ENCODE measurements around the gene POLRMT.
A peak's percentile ranks its signal among the peaks of the same experiment; 100 is the strongest.

POLRMT gene

DNA sequence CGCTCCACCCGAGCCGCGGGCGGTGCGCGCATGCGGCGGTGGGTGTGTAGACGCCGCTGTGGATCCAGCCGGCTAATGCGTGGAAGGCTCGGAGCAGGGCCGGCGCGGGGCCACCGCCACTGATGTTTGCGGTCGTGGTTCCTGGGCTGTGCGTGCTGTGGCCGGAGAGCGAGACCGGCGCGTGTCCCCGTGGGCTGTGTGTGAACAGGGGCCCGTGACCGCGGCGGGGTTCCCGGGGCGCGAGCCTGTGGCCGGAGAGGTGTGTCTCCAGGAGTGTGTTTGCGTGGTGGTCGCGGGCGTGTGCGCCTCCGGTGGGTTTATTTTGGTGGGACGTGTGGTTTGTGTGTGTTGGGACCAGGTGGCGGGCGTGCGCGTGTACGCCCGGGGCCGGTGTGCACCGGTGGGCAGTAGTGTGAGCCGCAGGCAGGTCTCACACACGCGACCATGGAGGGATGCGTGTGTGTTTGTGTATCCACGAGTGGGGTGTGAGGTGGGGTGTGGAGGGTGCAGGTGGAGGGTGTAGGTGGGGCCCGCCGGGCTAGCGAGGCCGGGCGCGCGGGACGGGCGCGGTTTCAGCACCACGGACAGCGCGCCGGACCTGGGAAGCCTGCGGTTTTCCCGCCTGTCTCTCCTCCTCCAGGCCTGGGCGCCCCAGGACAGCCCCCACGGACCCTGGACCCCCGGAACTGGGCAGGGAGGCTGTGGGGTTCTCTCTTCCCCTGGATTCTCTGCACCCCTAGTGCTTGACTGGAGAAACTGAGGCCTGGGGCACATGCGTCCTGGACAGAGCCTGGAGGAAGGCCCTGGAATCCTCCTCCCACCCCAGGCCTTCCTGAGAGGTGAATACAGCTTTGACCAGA lies 42.0 kb downstream of the POLRMT start:
- no peak overlapping the region for H3K4me3 ChIP-seq (ENCODE audit: low read depth, low read length)
- peaks cover 58% of the 10 kb centered on the region for H3K27me3 ChIP-seq (ENCODE audit: insufficient read depth, low read depth, severe bottlenecking)
- no peak overlapping the region for H3K27ac ChIP-seq
- H3K36me3 ChIP-seq: no peaks in the 10 kb centered on the region
- no peak for TF ChIP-seq CTCF (IDR thresholded peaks at IDR 0.05; ENCODE audit: low read depth, low read length)
- H3K9me3 ChIP-seq (ENCODE audit: severe bottlenecking): no peaks in the 10 kb centered on the region
- no peak for DNase-seq

GRCh38 chr19:590750-591098 lies 42.6 kb downstream of the POLRMT start:
- Histone ChIP-seq H3K36me3 (no peaks in the 10 kb centered on the region), H3K27me3 (ENCODE audit: insufficient read depth, low read depth, severe bottlenecking) (peaks cover 52% of the 10 kb centered on the region), H3K9me3 (ENCODE audit: severe bottlenecking) (no peaks in the 10 kb centered on the region), H3K27ac (no peak overlapping the region), H3K4me3 (ENCODE audit: low read depth, low read length) (no peak overlapping the region)
- no peak for TF ChIP-seq CTCF (IDR thresholded peaks at IDR 0.05; ENCODE audit: low read depth, low read length)
- DNase-seq: no peak

- TF ChIP-seq CTCF (IDR thresholded peaks at IDR 0.05; ENCODE audit: low read depth, low read length): no peak
- H3K4me3 ChIP-seq (ENCODE audit: low read depth, low read length): peak overlapping the region; percentile 30
- peaks cover 51% of the 10 kb centered on the region for H3K27me3 ChIP-seq (ENCODE audit: insufficient read depth, low read depth, severe bottlenecking)
- no peaks in the 10 kb centered on the region for H3K9me3 ChIP-seq (ENCODE audit: severe bottlenecking)
- H3K36me3 ChIP-seq: no peaks in the 10 kb centered on the region
- DNase-seq: no peak
- H3K27ac ChIP-seq: no peak overlapping the region
Measured at GRCh38 chr19:590396-590745, 43.0 kb downstream of the POLRMT start.

GRCh38 chr19:589693-590395 lies 43.5 kb downstream of the POLRMT start, which contains the start of gene HCN2:
Gene HCN2 (plus strand): TSS chr19:589881. CDS start chr19:589946, 65 bp downstream.
- no peaks in the 10 kb centered on the region for H3K9me3 ChIP-seq (ENCODE audit: severe bottlenecking)
- TF ChIP-seq CTCF (IDR thresholded peaks at IDR 0.05; ENCODE audit: low read depth, low read length): no peak
- H3K27me3 ChIP-seq (ENCODE audit: insufficient read depth, low read depth, severe bottlenecking): peaks cover 46% of the 10 kb centered on the region
- H3K4me3 ChIP-seq (ENCODE audit: low read depth, low read length): peak within 1 kb of the TSS; percentile 30
- H3K27ac ChIP-seq: no peak within 1 kb of the TSS
- no peaks in the 10 kb centered on the region for H3K36me3 ChIP-seq
- no peak for DNase-seq

GRCh38 chr19:588741-589692 lies 44.3 kb downstream of the POLRMT start:
- peak overlapping the region; percentile 30 for H3K4me3 ChIP-seq (ENCODE audit: low read depth, low read length)

More at GRCh38 chr19:588741-589692, 44.3 kb downstream of the POLRMT start:
- no peak overlapping the region for H3K27ac ChIP-seq
- no peaks in the 10 kb centered on the region for H3K9me3 ChIP-seq (ENCODE audit: severe bottlenecking)
- DNase-seq: peak; percentile 75
- H3K36me3 ChIP-seq: peaks cover under 1% of the 10 kb centered on the region; the same call in 1 of the 2 replicates
- peak; percentile 50 for TF ChIP-seq CTCF (IDR thresholded peaks at IDR 0.05; ENCODE audit: low read depth, low read length)
- peaks cover 38% of the 10 kb centered on the region for H3K27me3 ChIP-seq (ENCODE audit: insufficient read depth, low read depth, severe bottlenecking)

Measured in WERI-Rb-1 (cell line).